K562 (cell line): ENCODE data around the gene PSRC1. TPM values are rescaled to one million over a fixed set of nuclear protein-coding genes. Genes with fewer than 3 reads are reported as not detected.

Experiments
- ATF1 ChIP-seq, 2 experiments: fragments of 450-650 bp in 1 of 2; IDR thresholded peaks; 2 replicates each; pipeline ENCODE4 v1.6.1; 2016; ENCODE audit warnings: missing compliant biosample characterization in 1 of 2, missing genetic modification characterization in 1 of 2
- ATF3 ChIP-seq, 2 experiments: fragments of 450-650 bp in 1 of 2; sonication (generic) in 1 of 2; formaldehyde crosslinking in 1 of 2; IDR thresholded peaks in 1 of 2; conservative IDR thresholded peaks in 1 of 2; 2 replicates each; pipeline versions ENCODE4 v1.6.1 to v1.8.1; 2016 to 2023; ENCODE audit warnings: mild to moderate bottlenecking in 2 of 2, moderate library complexity in 2 of 2, inconsistent platforms in 1 of 2, missing genetic modification reagents in 1 of 2
- CREM ChIP-seq: IDR thresholded peaks from 2 replicates; pipeline ENCODE4 v1.6.1; 2014; ENCODE audit warnings: antibody characterized with exemption, low read depth
- DMBX1 ChIP-seq: fragments of 250-450 bp; sonication (Bioruptor Pico); IDR thresholded peaks from 2 replicates; pipeline ENCODE4 v1.8.0; 2022; ENCODE audit warnings: inconsistent platforms, mild to moderate bottlenecking, moderate library complexity, borderline replicate concordance
- HDAC2 ChIP-seq: fragments of 450-650 bp; IDR thresholded peaks from 2 replicates; pipeline ENCODE4 v1.6.1; 2016; ENCODE audit warnings: mild to moderate bottlenecking
- KLF1 ChIP-seq: fragments of 450-650 bp; IDR thresholded peaks from 2 replicates; pipeline ENCODE4 v1.6.1; 2016; ENCODE audit warnings: missing genetic modification characterization, missing compliant biosample characterization
- MTA3 ChIP-seq: fragments of 450-650 bp; formaldehyde crosslinking; IDR thresholded peaks from 2 replicates; pipeline ENCODE4 v1.6.1; 2017; ENCODE audit warnings: mild to moderate bottlenecking, borderline replicate concordance
- MYBL2 ChIP-seq, 2 experiments: fragments of 450-650 bp in 1 of 2; sonication (generic) in 1 of 2; formaldehyde crosslinking in 1 of 2; IDR thresholded peaks; 2 replicates each; pipeline versions ENCODE4 v1.6.1 to v1.8.1; 2017 to 2022; ENCODE audit warnings: borderline replicate concordance in 1 of 2, inconsistent platforms in 1 of 2, low read depth in 1 of 2, mild to moderate bottlenecking in 1 of 2, missing genetic modification reagents in 1 of 2, moderate library complexity in 1 of 2
- NR2C1 ChIP-seq, 2 experiments: fragments of 450-650 bp; IDR thresholded peaks; 2 replicates each; pipeline ENCODE4 v1.6.1; 2017; ENCODE audit warnings: mild to moderate bottlenecking in 2 of 2, antibody characterized with exemption in 1 of 2, inconsistent platforms in 1 of 2, missing compliant biosample characterization in 1 of 2, missing genetic modification characterization in 1 of 2
- PBX2 ChIP-seq, 2 experiments: IDR thresholded peaks in 1 of 2; conservative IDR thresholded peaks in 1 of 2; 2 replicates each; pipeline ENCODE4 v1.6.1; 2016; ENCODE audit warnings: low read depth in 2 of 2, mild to moderate bottlenecking in 1 of 2, missing compliant biosample characterization in 1 of 2, missing genetic modification characterization in 1 of 2, moderate library complexity in 1 of 2
- RERE ChIP-seq: sonication (generic); formaldehyde crosslinking; IDR thresholded peaks from 2 replicates; pipeline ENCODE4 v1.8.0; 2023; ENCODE audit warnings: missing genetic modification reagents, mild to moderate bottlenecking, borderline replicate concordance
- RHOXF2B ChIP-seq: fragments of 250-450 bp; sonication (Bioruptor Pico); conservative IDR thresholded peaks from 2 replicates; pipeline ENCODE4 v1.5.1; 2021
- SMARCA5 ChIP-seq: fragments of 450-650 bp; IDR thresholded peaks from 2 replicates; pipeline ENCODE4 v1.6.1; 2016
- TFAM ChIP-seq: fragments of 250-450 bp; sonication (Bioruptor Pico); conservative IDR thresholded peaks from 2 replicates; pipeline ENCODE4 v1.5.0; 2021; ENCODE audit warnings: mild to moderate bottlenecking, moderate library complexity
- YY1 ChIP-seq, 3 experiments: IDR thresholded peaks; 2 replicates each; pipeline ENCODE4 v1.6.1; 2011; ENCODE audit warnings: low read length in 2 of 3, mild to moderate bottlenecking in 2 of 3, moderate library complexity in 2 of 3, borderline replicate concordance in 1 of 3, control low read depth in 1 of 3, low read depth in 1 of 3; ENCODE audit not compliant: insufficient read depth in 3 of 3, insufficient replicate concordance in 2 of 3, control insufficient read depth in 1 of 3, insufficient read length in 1 of 3; ENCODE audit errors: extremely low read depth in 1 of 3
- polyA plus RNA-seq, 8 experiments: library from polyadenylated mRNA; depleted of rRNA in 4 of 8; stranded (reverse) in 5 of 8; unstranded in 3 of 8; fragments of >200 nt; fragmentation: Nextera tagmentation in 2 of 8; fragmentation: Illumina TruSeq in 1 of 8; extraction: Ambion mirVana in 2 of 8; extraction: Trizol in 1 of 8; gene quantifications; 2 replicates each; pipeline versions ENCODE4 v1.2.1 to v1.2.3, GENCODE V29; 2011 to 2014; ENCODE audit warnings: inconsistent platforms in 1 of 8, missing spikeins in 1 of 8
- total RNA-seq, 7 experiments: library from RNA; depleted of rRNA in 6 of 7; stranded (reverse); fragments of >200 nt in 6 of 7; fragmentation: Illumina TruSeq in 2 of 7; extraction: Trizol in 2 of 7; gene quantifications; 2 replicates each; pipeline versions ENCODE4 v1.2.1 to v1.2.3, GENCODE V29; 2011 to 2021; ENCODE audit warnings: low replicate concordance in 1 of 7

The PSRC1 gene
- total and polyA plus RNA-seq, 9 of the 15 experiments (the other 6 are each of a cell fraction or from before 2014, with no cell fraction given) = 6.5 to 65.2 (median 39.3) TPM

GRCh38 chr1:109307274-109308021 is 24.5 kb upstream of the PSRC1 start (continued):
- TF ChIP-seq YY1 (IDR thresholded peaks at IDR 0.05; ENCODE audit: borderline replicate concordance in 1 of 3, control insufficient read depth in 1 of 3, extremely low read depth in 1 of 3, insufficient read depth in 3 of 3, insufficient read length in 1 of 3, insufficient replicate concordance in 2 of 3, low read depth in 1 of 3, low read length in 2 of 3) (peak in 2 of 3 experiments; percentile 15 to 83), ATF3 (IDR thresholded peaks at IDR 0.05) (peak; percentile 61), ATF3 (CRISPR knock-in tag; conservative IDR thresholded peaks at IDR 0.05) (no peak), DMBX1 (CRISPR knock-in tag) (0 out of 2 replicates have a peak, but pooled peaks have one; percentile 46), PBX2 (CRISPR knock-in tag; IDR thresholded peaks at IDR 0.05; ENCODE audit: low read depth) (no peak), PBX2 (tag; conservative IDR thresholded peaks at IDR 0.05; ENCODE audit: low read depth) (peak; percentile 23), CREM (peak; percentile 53), MTA3 (peak; percentile 87), KLF1 (0 out of 2 replicates have a peak, but pooled peaks have one; percentile 53), HDAC2 (peak; percentile 97), MYBL2 (IDR thresholded peaks at IDR 0.05; ENCODE audit: low read depth) (no peak), MYBL2 (CRISPR knock-in tag; IDR thresholded peaks at IDR 0.05; ENCODE audit: borderline replicate concordance) (no peak), NR2C1 (IDR thresholded peaks at IDR 0.05) (no peak), NR2C1 (tag; IDR thresholded peaks at IDR 0.05) (peak; percentile 51; the same call in 1 of the 2 replicates), TFAM (no peak), ATF1 (CRISPR knock-in tag; IDR thresholded peaks at IDR 0.05) (no peak), ATF1 (tag; IDR thresholded peaks at IDR 0.05) (peak; percentile 67), SMARCA5 (peak; percentile 64; the same call in 1 of the 2 replicates), RERE (CRISPR knock-in tag) (no peak), RHOXF2B (no peak)
